H9 (cell line): ENCODE results near the gene PLIN3. TPM values are rescaled to one million over a fixed set of nuclear protein-coding genes. Genes with fewer than 3 reads are reported as not detected.

Experiments
- DNase-seq: peaks from one replicate; pipeline ENCODE4 v3.0.0-alpha.2; 2017
- H2AFZ ChIP-seq: one replicate; pipeline ENCODE4 v1.6.1; 2013; ENCODE audit warnings: mild to moderate bottlenecking, low read length, control low read depth, moderate library complexity
- H2AK5ac ChIP-seq: 2 replicates; pipeline ENCODE4 v1.6.1; 2013; ENCODE audit warnings: low read length, control low read depth, mixed read lengths; ENCODE audit not compliant: insufficient read length
- H2BK120ac ChIP-seq: one replicate; pipeline ENCODE4 v1.6.1; 2013; ENCODE audit warnings: low read depth, mild to moderate bottlenecking, low read length, control low read depth, inconsistent platforms; ENCODE audit not compliant: poor library complexity, severe bottlenecking
- H2BK12ac ChIP-seq: 2 replicates; pipeline ENCODE4 v1.6.1; 2013; ENCODE audit warnings: low read length, control low read depth, mixed read lengths, low read depth; ENCODE audit not compliant: insufficient read length
- H2BK15ac ChIP-seq: 2 replicates; pipeline ENCODE4 v1.6.1; 2013; ENCODE audit warnings: low read depth, low read length, control low read depth
- H2BK20ac ChIP-seq: one replicate; pipeline ENCODE4 v1.6.1; 2013; ENCODE audit warnings: low read depth, mild to moderate bottlenecking, low read length, control low read depth, inconsistent platforms; ENCODE audit not compliant: poor library complexity, severe bottlenecking
- H2BK5ac ChIP-seq: 2 replicates; pipeline ENCODE4 v1.6.1; 2013; ENCODE audit warnings: low read length, control low read depth, mixed read lengths; ENCODE audit not compliant: insufficient read length
- H3K14ac ChIP-seq: 2 replicates; pipeline ENCODE4 v1.6.1; 2013; ENCODE audit warnings: low read length, control low read depth; ENCODE audit not compliant: insufficient read depth
- H3K18ac ChIP-seq: 2 replicates; pipeline ENCODE4 v1.6.1; 2013; ENCODE audit warnings: low read depth, mild to moderate bottlenecking, mixed read lengths, low read length, control low read depth; ENCODE audit not compliant: insufficient read length
- H3K23ac ChIP-seq: 2 replicates; pipeline ENCODE4 v1.6.1; 2013; ENCODE audit warnings: low read length, control low read depth, mixed read lengths, low read depth; ENCODE audit not compliant: insufficient read length
- H3K23me2 ChIP-seq: 2 replicates; pipeline ENCODE4 v1.6.1; 2013; ENCODE audit warnings: low read depth, mild to moderate bottlenecking, mixed read lengths, low read length, control low read depth; ENCODE audit not compliant: insufficient read length, poor library complexity, severe bottlenecking
- H3K27ac ChIP-seq: 2 replicates; pipeline ENCODE4 v1.5.1; 2013; ENCODE audit warnings: low read length, control low read depth, mixed read lengths, low read depth; ENCODE audit not compliant: insufficient read length
- H3K27me3 ChIP-seq: 2 replicates; pipeline ENCODE4 v1.6.1; 2013; ENCODE audit warnings: low read length, control low read depth, inconsistent platforms; ENCODE audit not compliant: insufficient read depth
- H3K4ac ChIP-seq: 2 replicates; pipeline ENCODE4 v1.6.1; 2013; ENCODE audit warnings: low read depth, mild to moderate bottlenecking, control low read depth, inconsistent platforms, low read length, moderate library complexity
- H3K4me1 ChIP-seq: 2 replicates; pipeline ENCODE4 v1.6.1; 2013; ENCODE audit warnings: low read length, control low read depth, inconsistent platforms; ENCODE audit not compliant: insufficient read depth
- H3K4me2 ChIP-seq: 2 replicates; pipeline ENCODE4 v1.6.1; 2013; ENCODE audit warnings: low read length, control low read depth, mixed read lengths; ENCODE audit not compliant: insufficient read length, insufficient read depth
- H3K56ac ChIP-seq: 2 replicates; pipeline ENCODE4 v1.6.1; 2013; ENCODE audit warnings: low read depth, mild to moderate bottlenecking, mixed read lengths, low read length, control low read depth; ENCODE audit not compliant: insufficient read length
- H3K79me1 ChIP-seq: 2 replicates; pipeline ENCODE4 v1.6.1; 2013; ENCODE audit warnings: low read depth, mild to moderate bottlenecking, moderate library complexity, low read length, control low read depth, inconsistent platforms; ENCODE audit not compliant: insufficient read depth, poor library complexity, severe bottlenecking
- H3K79me2 ChIP-seq: 2 replicates; pipeline ENCODE4 v1.6.1; 2013; ENCODE audit warnings: low read length, control low read depth, inconsistent platforms; ENCODE audit not compliant: insufficient read depth
- H3K9ac ChIP-seq: 2 replicates; pipeline ENCODE4 v1.6.1; 2013; ENCODE audit warnings: low read length, control low read depth, mixed read lengths; ENCODE audit not compliant: insufficient read length; ENCODE audit errors: extremely low read depth
- H3K9me3 ChIP-seq: one replicate; pipeline ENCODE4 v1.6.1; 2013; ENCODE audit warnings: low read depth, low read length, inconsistent platforms; ENCODE audit not compliant: control insufficient read depth
- H3T11ph ChIP-seq: one replicate; pipeline ENCODE4 v1.6.1; 2013; ENCODE audit warnings: mild to moderate bottlenecking, low read length, control low read depth, inconsistent platforms
- H4K20me1 ChIP-seq: one replicate; pipeline ENCODE4 v1.6.1; 2013; ENCODE audit not compliant: control insufficient read depth, insufficient read length, insufficient read depth
- H4K5ac ChIP-seq: 2 replicates; pipeline ENCODE4 v1.6.1; 2013; ENCODE audit warnings: low read depth, mild to moderate bottlenecking, mixed read lengths, low read length, control low read depth; ENCODE audit not compliant: insufficient read length
- H4K8ac ChIP-seq: replicated peaks from 2 replicates; pipeline ENCODE4 v1.6.1; 2013; ENCODE audit warnings: low read length, control low read depth, mixed read lengths, low read depth; ENCODE audit not compliant: insufficient read length
- H4K91ac ChIP-seq: 2 replicates; pipeline ENCODE4 v1.6.1; 2013; ENCODE audit warnings: low read depth, mild to moderate bottlenecking, moderate library complexity, mixed read lengths, low read length, control low read depth; ENCODE audit not compliant: insufficient read length
- H3K27ac Mint-ChIP-seq, 3 experiments: 2 replicates in 2 of 3; 3 replicates in 1 of 3; pipeline ENCODE4 v1.8.0; 2020 to 2021; ENCODE audit warnings: mixed read lengths in 3 of 3, mild to moderate bottlenecking in 1 of 3, moderate library complexity in 1 of 3
- H3K27me3 Mint-ChIP-seq: 2 replicates; pipeline ENCODE4 v1.8.0; 2021; ENCODE audit warnings: low read depth, mild to moderate bottlenecking, moderate library complexity, mixed read lengths
- H3K36me3 Mint-ChIP-seq, 3 experiments: 2 replicates in 2 of 3; 3 replicates in 1 of 3; pipeline ENCODE4 v1.8.0; 2020 to 2021; ENCODE audit warnings: low read depth in 3 of 3, mixed read lengths in 3 of 3; ENCODE audit not compliant: insufficient read depth in 1 of 3
- H3K4me1 Mint-ChIP-seq, 2 experiments: 2 replicates each; pipeline ENCODE4 v1.8.0; 2020; ENCODE audit warnings: mixed read lengths in 2 of 2
- H3K4me3 Mint-ChIP-seq, 2 experiments: 2 replicates in 1 of 2; 3 replicates in 1 of 2; pipeline ENCODE4 v1.8.0; 2020 to 2021; ENCODE audit warnings: mild to moderate bottlenecking in 2 of 2, mixed read lengths in 2 of 2, moderate library complexity in 1 of 2
- H3K9me3 Mint-ChIP-seq, 2 experiments: 2 replicates in 1 of 2; 3 replicates in 1 of 2; pipeline ENCODE4 v1.8.0; 2020; ENCODE audit warnings: mild to moderate bottlenecking in 2 of 2, mixed read lengths in 2 of 2, moderate library complexity in 1 of 2
- CTCF ChIP-seq: fragments of 200-600 bp; sonication (generic); conservative IDR thresholded peaks from 3 replicates; pipeline ENCODE4 v1.8.0; 2021; ENCODE audit warnings: antibody characterized with exemption, mild to moderate bottlenecking
- WGBS: extraction: QIAGEN DNeasy Blood & Tissue Kit; methylation state at CpG from one replicate; pipeline ENCODE4 v1.1.7; 2013; ENCODE audit warnings: missing lambda C conversion rate, low lambda C conversion rate, mixed read lengths; ENCODE audit not compliant: insufficient read length; ENCODE audit errors: extremely low coverage; 5-methylcytosine and 5-hydroxymethylcytosine counted together
- total RNA-seq: library from RNA; stranded (reverse); gene quantifications from 2 replicates; pipeline ENCODE4 v1.2.1, GENCODE V29; 2021

The PLIN3 gene
- total RNA-seq, 1 experiment from 2014 or later = 61.8 TPM

GRCh38 chr19:4878491-4878968, 11.1 kb upstream of the PLIN3 start:
- Histone ChIP-seq H3K18ac (peak overlapping the region; percentile 23), H4K8ac (no peak overlapping the region), H3T11ph (no peak overlapping the region), H3K56ac (no peak overlapping the region), H3K27ac (no peak overlapping the region), H2BK15ac (no peak overlapping the region), H2AK5ac (no peak overlapping the region), H3K14ac (peak overlapping the region; percentile 78; the same call in 1 of the 2 replicates), H4K5ac (no peak overlapping the region), H2BK12ac (no peak overlapping the region), H3K9me3 (no peaks in the 10 kb centered on the region), H2BK5ac (no peak overlapping the region), H2BK20ac (no peak overlapping the region), H3K9ac (no peak overlapping the region), H3K79me1 (no peaks in the 10 kb centered on the region), H3K4me2 (no peak overlapping the region), H2BK120ac (no peak overlapping the region), H3K79me2 (no peaks in the 10 kb centered on the region), H3K23ac (no peak overlapping the region), H2AFZ (no peak overlapping the region), H3K27me3 (no peaks in the 10 kb centered on the region), H4K20me1 (no peaks in the 10 kb centered on the region), H3K23me2 (no peaks in the 10 kb centered on the region), H4K91ac (peak overlapping the region; percentile 99), H3K4me1 (no peaks in the 10 kb centered on the region), H3K4ac (peak overlapping the region; percentile 82; the same call in 1 of the 2 replicates)
- Mint-ChIP-seq H3K27ac (peak overlapping the region in 1 of 3 experiments; percentile 34; a peak in 1 of 7 replicates), H3K36me3 (no peaks in the 10 kb centered on the region; a peak in 1 of 7 replicates), H3K4me1 (peaks cover 13 to 20% of the 10 kb centered on the region in 2 experiments), H3K4me3 (peak overlapping the region in 1 of 2 experiments; percentile 29; a peak in 1 of 5 replicates), H3K27me3 (no peaks in the 10 kb centered on the region; the same call in 1 of the 2 replicates), H3K9me3 (peaks cover 0 to 6% of the 10 kb centered on the region in 2 experiments; a peak in 2 of 5 replicates)
- DNase-seq = peak; percentile 31
- WGBS = no CpG with 5 or more reads among the region's 23 CpGs
- no peak for TF ChIP-seq CTCF
